Peyer's patch (tissue), 4 donors: Measurements from ENCODE around the gene AP4B1.

Source experiments
- CTCF ChIP-seq, 6 experiments: fragments of 450-650 bp in 4 of 6; fragments of 200-600 bp in 2 of 6; sonication (generic) in 1 of 6; IDR thresholded peaks; one replicate each; pipeline ENCODE4 v1.5.1; 2017 to 2019; ENCODE audit warnings: antibody characterized with exemption in 6 of 6, mild to moderate bottlenecking in 3 of 6, moderate library complexity in 1 of 6
- POLR2A ChIP-seq, 2 donors: fragments of 450-650 bp; IDR thresholded peaks; one replicate each; pipeline ENCODE4 v1.5.1; 2017; ENCODE audit warnings: antibody characterized with exemption in 2 of 2, mild to moderate bottlenecking in 2 of 2, moderate library complexity in 2 of 2

GRCh38 chr1:113855630-113856400, 48.8 kb downstream of the AP4B1 start:
- TF ChIP-seq CTCF (IDR thresholded peaks at IDR 0.05) (no peak), POLR2A (IDR thresholded peaks at IDR 0.05) (no peak)
